ENCODE data around the gene NPHS1. TPM values are rescaled to one million over a fixed set of nuclear protein-coding genes. Genes with fewer than 3 reads are reported as not detected.

Gene NPHS1
- total RNA-seq, 2 experiments from 2014 or later, result not detected

DNA sequence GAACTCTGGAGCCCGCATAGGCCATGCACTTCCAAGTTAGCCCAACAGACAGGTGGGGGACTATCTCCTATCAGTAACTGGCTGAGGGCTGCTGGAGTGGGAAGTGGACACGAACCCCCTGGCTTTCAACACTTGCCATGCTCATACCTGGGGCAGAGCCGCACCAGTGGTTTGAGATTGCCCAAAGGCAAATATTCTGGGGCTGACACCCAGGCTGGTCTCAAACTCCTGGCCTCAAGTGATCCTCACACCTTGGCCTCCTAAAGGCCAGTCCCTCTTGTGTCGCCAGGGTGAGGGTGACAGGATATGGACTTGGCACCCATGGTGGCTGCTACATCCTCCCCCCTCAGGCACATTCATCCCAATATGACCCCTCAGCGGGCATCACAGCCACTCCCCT, 34.9 kb upstream of the NPHS1 start:
- Mint-ChIP-seq H3K36me3 (ENCODE audit: low read depth) (peaks cover 53% of the 10 kb centered on the region), H3K4me3 (no peak overlapping the region), H3K4me1 (ENCODE audit: low read depth) (peaks cover 12% of the 10 kb centered on the region), H3K9me3 (no peaks in the 10 kb centered on the region), H3K27me3 (no peaks in the 10 kb centered on the region), H3K27ac (no peak overlapping the region)
- DNase-seq (no peak), ATAC-seq (ENCODE audit: poor library complexity) (no peak)
- ChIA-PET POLR2A (no interaction called here), CTCF (no interaction called here)
- TF ChIP-seq, protein P1, sequence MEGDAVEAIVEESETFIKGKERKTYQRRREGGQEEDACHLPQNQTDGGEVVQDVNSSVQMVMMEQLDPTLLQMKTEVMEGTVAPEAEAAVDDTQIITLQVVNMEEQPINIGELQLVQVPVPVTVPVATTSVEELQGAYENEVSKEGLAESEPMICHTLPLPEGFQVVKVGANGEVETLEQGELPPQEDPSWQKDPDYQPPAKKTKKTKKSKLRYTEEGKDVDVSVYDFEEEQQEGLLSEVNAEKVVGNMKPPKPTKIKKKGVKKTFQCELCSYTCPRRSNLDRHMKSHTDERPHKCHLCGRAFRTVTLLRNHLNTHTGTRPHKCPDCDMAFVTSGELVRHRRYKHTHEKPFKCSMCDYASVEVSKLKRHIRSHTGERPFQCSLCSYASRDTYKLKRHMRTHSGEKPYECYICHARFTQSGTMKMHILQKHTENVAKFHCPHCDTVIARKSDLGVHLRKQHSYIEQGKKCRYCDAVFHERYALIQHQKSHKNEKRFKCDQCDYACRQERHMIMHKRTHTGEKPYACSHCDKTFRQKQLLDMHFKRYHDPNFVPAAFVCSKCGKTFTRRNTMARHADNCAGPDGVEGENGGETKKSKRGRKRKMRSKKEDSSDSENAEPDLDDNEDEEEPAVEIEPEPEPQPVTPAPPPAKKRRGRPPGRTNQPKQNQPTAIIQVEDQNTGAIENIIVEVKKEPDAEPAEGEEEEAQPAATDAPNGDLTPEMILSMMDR (IDR thresholded peaks at IDR 0.05), result no peak
- Histone ChIP-seq H3K4me1 (ENCODE audit: insufficient read depth, low read length) (peaks cover 3% of the 10 kb centered on the region), H3K4me3 (ENCODE audit: low read length) (no peak overlapping the region), H3K9me3 (ENCODE audit: control insufficient read depth in 1 of 2, insufficient read depth in 1 of 2, low read length in 2 of 2) (no peaks in the 10 kb centered on the region), H3K36me3 (ENCODE audit: insufficient read depth, low read length) (peaks cover 52% of the 10 kb centered on the region), H3K27me3 (ENCODE audit: control insufficient read depth in 1 of 2, insufficient read depth in 2 of 2, low read length in 2 of 2) (no peaks in the 10 kb centered on the region), H3K27ac (ENCODE audit: low read depth in 1 of 2, low read length in 2 of 2) (no peak overlapping the region)
- intact Hi-C loops (cut with DNase I, micrococcal nuclease), result no loop called here

DNA sequence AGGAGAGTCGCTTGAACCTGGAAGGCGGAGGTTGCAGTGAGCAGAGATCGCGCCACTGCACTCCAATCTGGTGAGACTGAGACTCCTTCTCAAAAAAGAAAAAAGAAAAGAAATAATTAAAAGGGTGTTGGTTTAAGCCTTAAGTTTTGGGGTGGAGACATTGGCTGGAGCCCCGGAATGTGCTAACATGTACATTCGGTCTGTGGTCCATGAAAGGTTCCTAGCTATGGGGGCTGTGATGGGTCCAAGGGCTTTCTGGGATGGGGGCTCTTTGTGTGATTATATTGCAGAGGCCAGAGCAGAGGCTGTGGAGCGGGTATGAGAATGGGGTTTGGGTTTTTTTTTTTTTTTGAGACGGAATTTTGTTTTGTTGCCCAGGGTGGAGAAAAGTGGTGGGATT, 33.6 kb upstream of the NPHS1 start:
- H3K27me3 ChIP-seq (ENCODE audit: control insufficient read depth in 1 of 2, insufficient read depth in 2 of 2, low read length in 2 of 2), result no peaks in the 10 kb centered on the region
- TF ChIP-seq, protein P1 (IDR thresholded peaks at IDR 0.05), result no peak
- CTCF ChIA-PET, result interaction anchor here (0.6 kb wide), 1 partner anchor 193 kb away, joined by 3 read pairs; no protein-coding TSS in a partner anchor
- peaks cover 11% of the 10 kb centered on the region for H3K4me1 Mint-ChIP-seq (ENCODE audit: low read depth)
- POLR2A ChIA-PET, result interaction anchor here (0.9 to 1.0 kb wide), 2 partner anchors 26 to 45 kb away, joined by 3 read pairs; no protein-coding TSS in a partner anchor
- H3K27ac ChIP-seq (ENCODE audit: low read depth in 1 of 2, low read length in 2 of 2), result no peak overlapping the region
- no peaks in the 10 kb centered on the region for H3K9me3 ChIP-seq (ENCODE audit: control insufficient read depth in 1 of 2, insufficient read depth in 1 of 2, low read length in 2 of 2)
- no peaks in the 10 kb centered on the region for H3K9me3 Mint-ChIP-seq
- intact Hi-C loops (cut with DNase I, micrococcal nuclease), result no loop called here
- H3K27me3 Mint-ChIP-seq, result peaks cover 4% of the 10 kb centered on the region
- no peak overlapping the region for H3K27ac Mint-ChIP-seq
- no peak overlapping the region for H3K4me3 ChIP-seq (ENCODE audit: low read length)
- H3K4me3 Mint-ChIP-seq, result no peak overlapping the region
- H3K36me3 ChIP-seq (ENCODE audit: insufficient read depth, low read length), result peaks cover 39% of the 10 kb centered on the region
- no peak for DNase-seq
- H3K4me1 ChIP-seq (ENCODE audit: insufficient read depth, low read length), result peaks cover 4% of the 10 kb centered on the region
- H3K36me3 Mint-ChIP-seq (ENCODE audit: low read depth), result peaks cover 48% of the 10 kb centered on the region
- ATAC-seq (ENCODE audit: poor library complexity), result no peak

DNA sequence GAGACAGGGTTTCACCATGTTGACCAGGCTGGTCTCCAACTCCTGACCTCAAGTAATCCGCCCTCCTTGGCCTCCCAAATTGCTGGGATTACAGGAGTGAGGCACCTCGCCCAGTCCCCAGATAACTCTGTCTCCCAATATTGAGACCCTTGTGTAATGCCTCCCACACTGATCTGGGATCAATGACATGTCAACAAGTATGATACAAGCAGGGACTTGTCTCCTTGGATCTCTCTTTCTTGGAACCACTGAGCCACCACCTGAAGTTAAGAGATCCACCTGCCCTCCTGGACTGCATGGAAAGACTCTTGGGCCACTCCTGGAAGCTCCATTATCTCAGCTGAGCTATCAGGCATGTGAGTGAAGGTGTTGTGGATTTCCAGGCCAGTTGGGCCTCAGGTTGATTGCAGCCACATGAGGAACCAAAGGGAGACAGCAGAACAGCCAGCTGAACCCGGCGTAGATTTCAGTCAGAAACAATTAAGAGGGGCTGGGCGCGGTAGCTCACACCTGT, 33.0 kb upstream of the NPHS1 start:
- Mint-ChIP-seq H3K27me3 (peaks cover 4% of the 10 kb centered on the region), H3K36me3 (ENCODE audit: low read depth) (peaks cover 43% of the 10 kb centered on the region), H3K27ac (no peak overlapping the region), H3K4me3 (no peak overlapping the region), H3K4me1 (ENCODE audit: low read depth) (peaks cover 9% of the 10 kb centered on the region), H3K9me3 (no peaks in the 10 kb centered on the region)
- TF ChIP-seq, protein P1 (IDR thresholded peaks at IDR 0.05), result no peak
- H3K4me3 ChIP-seq (ENCODE audit: low read length), result no peak overlapping the region
- peaks cover 0 to under 1% of the 10 kb centered on the region in 2 experiments for H3K27me3 ChIP-seq (ENCODE audit: control insufficient read depth in 1 of 2, insufficient read depth in 2 of 2, low read length in 2 of 2)
- ChIA-PET CTCF (no interaction called here), POLR2A (interaction anchor here (0.9 to 1.0 kb wide), 2 partner anchors 27 to 46 kb away, joined by 3 read pairs; no protein-coding TSS in a partner anchor)
- intact Hi-C loops (cut with DNase I, micrococcal nuclease), result no loop called here
- no peak overlapping the region for H3K27ac ChIP-seq (ENCODE audit: low read depth in 1 of 2, low read length in 2 of 2)
- ATAC-seq (ENCODE audit: poor library complexity), result no peak
- H3K9me3 ChIP-seq (ENCODE audit: control insufficient read depth in 1 of 2, insufficient read depth in 1 of 2, low read length in 2 of 2), result no peaks in the 10 kb centered on the region
- DNase-seq, result no peak
- peaks cover 33% of the 10 kb centered on the region for H3K36me3 ChIP-seq (ENCODE audit: insufficient read depth, low read length)
- H3K4me1 ChIP-seq (ENCODE audit: insufficient read depth, low read length), result peaks cover 4% of the 10 kb centered on the region
